DND-41 (cell line): Measurements from ENCODE around the gene TXNRD1.

Experiments
- EZH2 ChIP-seq: IDR thresholded peaks from 3 replicates; pipeline ENCODE4 v1.6.1; 2012; ENCODE audit warnings: borderline replicate concordance, low read depth, mild to moderate bottlenecking, moderate library complexity, low read length, inconsistent platforms; ENCODE audit not compliant: severe bottlenecking
- TF ChIP-seq, protein P1 (sequence below): IDR thresholded peaks from 2 replicates; pipeline ENCODE4 v1.5.1; 2012; ENCODE audit warnings: borderline replicate concordance, low read length, moderate library complexity, mild to moderate bottlenecking; ENCODE audit not compliant: poor library complexity, severe bottlenecking; ENCODE audit errors: extremely low read depth

DNA sequence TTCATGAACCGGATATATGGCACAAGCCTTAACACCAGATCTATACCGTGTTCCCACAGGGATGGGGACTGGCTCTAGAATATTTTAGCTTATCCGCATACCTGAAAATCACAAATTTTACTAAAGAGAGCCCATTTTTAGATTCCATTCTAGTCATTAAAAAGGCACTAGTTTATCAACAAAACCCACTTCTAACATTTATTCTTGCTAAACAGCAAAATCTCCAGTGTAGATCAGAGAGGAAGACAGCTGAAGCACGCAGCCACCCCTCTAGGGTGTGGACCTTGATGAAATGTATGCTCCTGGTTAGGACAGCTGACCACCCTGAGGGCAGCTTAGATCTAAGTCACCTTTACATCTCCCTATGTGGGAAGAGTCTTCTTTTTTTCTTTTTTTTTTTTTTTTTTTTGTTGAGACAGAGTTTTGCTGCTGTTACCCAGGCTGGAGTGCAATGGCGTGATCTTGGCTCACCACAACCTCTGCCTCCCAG is 150.4 kb downstream of the TXNRD1 start:
- TF ChIP-seq, protein P1, sequence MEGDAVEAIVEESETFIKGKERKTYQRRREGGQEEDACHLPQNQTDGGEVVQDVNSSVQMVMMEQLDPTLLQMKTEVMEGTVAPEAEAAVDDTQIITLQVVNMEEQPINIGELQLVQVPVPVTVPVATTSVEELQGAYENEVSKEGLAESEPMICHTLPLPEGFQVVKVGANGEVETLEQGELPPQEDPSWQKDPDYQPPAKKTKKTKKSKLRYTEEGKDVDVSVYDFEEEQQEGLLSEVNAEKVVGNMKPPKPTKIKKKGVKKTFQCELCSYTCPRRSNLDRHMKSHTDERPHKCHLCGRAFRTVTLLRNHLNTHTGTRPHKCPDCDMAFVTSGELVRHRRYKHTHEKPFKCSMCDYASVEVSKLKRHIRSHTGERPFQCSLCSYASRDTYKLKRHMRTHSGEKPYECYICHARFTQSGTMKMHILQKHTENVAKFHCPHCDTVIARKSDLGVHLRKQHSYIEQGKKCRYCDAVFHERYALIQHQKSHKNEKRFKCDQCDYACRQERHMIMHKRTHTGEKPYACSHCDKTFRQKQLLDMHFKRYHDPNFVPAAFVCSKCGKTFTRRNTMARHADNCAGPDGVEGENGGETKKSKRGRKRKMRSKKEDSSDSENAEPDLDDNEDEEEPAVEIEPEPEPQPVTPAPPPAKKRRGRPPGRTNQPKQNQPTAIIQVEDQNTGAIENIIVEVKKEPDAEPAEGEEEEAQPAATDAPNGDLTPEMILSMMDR, result no peak
- TF ChIP-seq EZH2, result no peak
